Neural crest cell (in vitro differentiated cells): Measurements from ENCODE around the gene ADAMTSL1. TPM values are rescaled to one million over a fixed set of nuclear protein-coding genes. Genes with fewer than 3 reads are reported as not detected.

ENCODE experiments used
- DNase-seq: peaks from one replicate; pipeline ENCODE4 v3.0.0; 2021; ENCODE audit warnings: low read depth, mixed read lengths, low spot score
- H3K27ac Mint-ChIP-seq: one replicate; pipeline ENCODE4 v1.8.0; 2021; ENCODE audit warnings: mild to moderate bottlenecking, mixed read lengths; ENCODE audit not compliant: unreplicated experiment
- H3K27me3 Mint-ChIP-seq: 2 replicates; pipeline ENCODE4 v1.8.0; 2021; ENCODE audit warnings: low read depth, mild to moderate bottlenecking, mixed read lengths
- H3K36me3 Mint-ChIP-seq: 2 replicates; pipeline ENCODE4 v1.8.0; 2021; ENCODE audit warnings: low read depth, mild to moderate bottlenecking, mixed read lengths
- H3K4me1 Mint-ChIP-seq: 2 replicates; pipeline ENCODE4 v1.8.0; 2021; ENCODE audit warnings: mixed read lengths
- H3K4me3 Mint-ChIP-seq: one replicate; pipeline ENCODE4 v1.8.0; 2021; ENCODE audit warnings: mild to moderate bottlenecking, mixed read lengths
- H3K9me3 Mint-ChIP-seq: 2 replicates; pipeline ENCODE4 v1.8.0; 2021; ENCODE audit warnings: mixed read lengths
- CTCF ChIP-seq: fragments of 200-600 bp; sonication (generic); conservative IDR thresholded peaks from 2 replicates; pipeline ENCODE4 v1.5.0; 2021; ENCODE audit warnings: antibody characterized with exemption, mild to moderate bottlenecking
- total RNA-seq: library from RNA; stranded (reverse); gene quantifications from 2 replicates; pipeline ENCODE4 v1.2.1, GENCODE V29; 2021

ADAMTSL1 gene
- total RNA-seq, 1 donor from 2014 or later: 2.3 TPM

GRCh38 chr9:18678821-18679590 is 205.1 kb downstream of the ADAMTSL1 start:
- Mint-ChIP-seq H3K4me3 (no peak overlapping the region), H3K4me1 (peaks cover 14% of the 10 kb centered on the region), H3K9me3 (no peaks in the 10 kb centered on the region), H3K27ac (no peak overlapping the region), H3K27me3 (no peaks in the 10 kb centered on the region), H3K36me3 (no peaks in the 10 kb centered on the region)
- no peak for DNase-seq
- TF ChIP-seq CTCF: no peak

GRCh38 chr9:18682907-18683306 is 209.0 kb downstream of the ADAMTSL1 start:
- H3K27me3 Mint-ChIP-seq: no peaks in the 10 kb centered on the region
- H3K9me3 Mint-ChIP-seq: no peaks in the 10 kb centered on the region
- DNase-seq: no peak
- H3K36me3 Mint-ChIP-seq: no peaks in the 10 kb centered on the region
- H3K4me1 Mint-ChIP-seq: peaks cover 21% of the 10 kb centered on the region
- TF ChIP-seq CTCF: no peak
- no peak overlapping the region for H3K4me3 Mint-ChIP-seq
- H3K27ac Mint-ChIP-seq: no peak overlapping the region

- DNase-seq: no peak
- Mint-ChIP-seq H3K4me3 (no peak overlapping the region), H3K27ac (no peak overlapping the region), H3K9me3 (no peaks in the 10 kb centered on the region), H3K27me3 (no peaks in the 10 kb centered on the region), H3K4me1 (peaks cover 21% of the 10 kb centered on the region), H3K36me3 (no peaks in the 10 kb centered on the region)
- TF ChIP-seq CTCF: no peak
Observed at GRCh38 chr9:18683312-18683711, 209.4 kb downstream of the ADAMTSL1 start.

GRCh38 chr9:18683851-18684250 is 209.9 kb downstream of the ADAMTSL1 start:
- Mint-ChIP-seq H3K4me1 (peaks cover 21% of the 10 kb centered on the region), H3K9me3 (no peaks in the 10 kb centered on the region), H3K36me3 (no peaks in the 10 kb centered on the region), H3K4me3 (no peak overlapping the region), H3K27me3 (no peaks in the 10 kb centered on the region), H3K27ac (no peak overlapping the region)
- no peak for DNase-seq
- TF ChIP-seq CTCF: no peak

- H3K27ac Mint-ChIP-seq: no peak overlapping the region
- no peak overlapping the region for H3K4me3 Mint-ChIP-seq
- no peaks in the 10 kb centered on the region for H3K27me3 Mint-ChIP-seq
- H3K4me1 Mint-ChIP-seq: peaks cover 21% of the 10 kb centered on the region
- DNase-seq: no peak
- no peaks in the 10 kb centered on the region for H3K9me3 Mint-ChIP-seq
- TF ChIP-seq CTCF: no peak
- no peaks in the 10 kb centered on the region for H3K36me3 Mint-ChIP-seq
Observed at GRCh38 chr9:18684593-18685317, 210.8 kb downstream of the ADAMTSL1 start.
